Hematopoietic multipotent progenitor cell treated with erythropoietin and hydrocortisone succinate and interleukin-3 and kit ligand, for 15 days (in vitro differentiated cells): ENCODE measurements around the gene ZDHHC3.
A peak's percentile ranks its signal among the peaks of the same experiment; 100 is the strongest.

Source experiments
- DNase-seq: peaks from one replicate; pipeline ENCODE4 v3.0.0-alpha.2; 2015; ENCODE audit warnings: low spot score

ZDHHC3 gene

DNA sequence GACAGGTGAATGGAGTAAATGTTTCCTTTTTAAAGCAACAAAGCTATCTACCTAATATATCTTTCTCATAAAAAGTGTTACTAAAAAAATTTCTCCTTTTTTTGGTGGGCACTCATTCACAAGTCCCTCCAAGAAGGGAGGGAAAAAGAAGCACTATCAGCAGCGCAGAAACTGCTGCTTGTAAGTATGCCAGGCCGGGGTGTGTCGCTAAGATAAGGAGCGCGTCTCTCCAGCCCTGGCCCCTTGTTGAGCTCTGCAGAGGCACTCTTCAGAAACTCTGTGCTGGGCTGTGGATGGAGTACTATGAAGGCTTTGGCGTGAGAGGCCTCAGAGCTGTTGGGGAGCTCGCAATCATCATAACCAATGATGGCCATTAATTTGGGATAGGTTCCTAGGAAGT, 49.1 kb downstream of the ZDHHC3 start:
- DNase-seq = peak; percentile 91

DNA sequence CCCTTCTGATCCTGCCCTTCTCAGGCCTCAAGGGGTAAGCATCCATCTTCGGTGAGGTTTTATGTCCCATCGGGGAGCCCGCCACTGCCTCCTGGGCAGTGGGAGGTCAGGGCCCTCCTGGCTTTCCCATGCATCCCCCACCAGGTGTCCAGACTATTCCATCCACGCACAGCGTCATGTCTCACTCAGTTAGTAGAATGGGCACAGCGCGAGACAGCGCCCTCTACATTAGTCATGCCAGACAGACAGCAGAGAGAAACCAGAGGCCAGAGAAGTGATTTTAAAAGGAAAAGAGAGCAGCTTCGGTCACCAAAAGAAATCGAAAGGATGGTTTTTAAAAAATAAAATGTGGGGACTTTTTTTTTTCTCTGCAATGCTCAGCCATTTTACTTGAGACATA, 49.8 kb downstream of the ZDHHC3 start:
- DNase-seq = peak; percentile 43

DNA sequence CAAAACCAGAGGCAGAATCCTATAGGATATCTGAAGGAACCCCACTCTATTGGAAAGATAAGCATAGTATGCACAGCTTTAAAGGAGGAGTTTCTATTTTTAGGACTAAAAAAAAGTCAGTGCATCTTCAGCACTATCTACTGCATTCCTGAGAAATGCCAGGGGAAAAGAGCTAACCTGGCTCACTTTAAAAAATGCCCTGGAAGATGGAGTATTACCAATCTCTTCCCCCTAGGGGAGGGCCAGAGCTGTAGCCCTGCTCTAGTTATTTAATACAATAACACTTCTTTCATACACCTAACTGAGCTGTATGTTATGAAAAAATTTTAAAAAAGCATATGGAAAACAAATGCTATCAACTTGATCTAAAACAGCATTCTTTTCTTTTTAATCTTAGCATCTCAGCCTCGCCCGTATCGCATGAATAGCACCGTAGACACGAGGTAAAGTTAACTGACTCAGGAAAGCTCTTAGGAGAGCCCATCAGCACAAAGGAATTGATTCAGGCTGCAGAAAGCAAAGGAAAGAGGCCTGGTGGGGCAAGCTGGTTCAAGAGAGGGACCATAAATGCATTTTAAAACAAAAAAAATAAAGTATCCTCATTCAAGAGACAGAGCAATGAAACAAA, 51.4 kb downstream of the ZDHHC3 start:
- no peak for DNase-seq

DNA sequence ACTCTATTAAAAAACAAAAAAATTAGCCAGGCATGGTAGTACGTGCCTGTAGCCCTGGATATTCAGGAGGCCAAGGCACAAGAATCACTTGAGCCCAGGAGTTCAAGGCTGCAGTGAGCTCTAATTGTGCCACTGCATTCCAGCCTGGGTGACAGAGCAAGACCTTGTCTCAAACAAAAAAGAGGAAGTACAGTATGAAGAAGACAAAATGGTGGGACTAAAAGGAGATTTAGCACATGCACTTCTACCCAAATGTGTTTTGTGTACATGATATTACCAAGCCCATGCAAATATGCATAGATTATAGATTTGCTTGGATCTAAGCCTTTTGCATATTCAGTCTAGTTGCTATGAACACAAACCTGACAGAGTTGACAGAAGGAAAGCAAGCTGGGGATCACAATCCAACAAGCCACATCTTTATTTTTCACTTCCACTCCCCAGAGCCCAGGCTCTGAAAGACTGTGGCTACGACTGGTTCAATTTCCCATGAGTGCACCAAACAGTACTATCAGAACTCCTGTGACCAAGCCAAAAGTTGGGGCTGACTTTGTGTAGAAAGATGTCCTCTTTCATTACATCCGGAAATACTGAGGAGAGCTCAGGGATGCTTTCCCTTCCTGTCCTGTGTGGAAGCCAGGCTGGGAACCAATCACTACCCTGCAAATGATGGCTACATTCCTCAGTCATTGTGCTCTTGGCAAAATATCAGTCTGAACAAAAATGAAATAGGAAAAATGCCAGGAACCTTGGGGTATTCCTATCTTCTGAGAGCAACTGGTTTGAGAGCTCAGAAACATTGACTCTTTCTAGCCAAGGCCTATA, 52.1 kb downstream of the ZDHHC3 start:
- DNase-seq = no peak

DNA sequence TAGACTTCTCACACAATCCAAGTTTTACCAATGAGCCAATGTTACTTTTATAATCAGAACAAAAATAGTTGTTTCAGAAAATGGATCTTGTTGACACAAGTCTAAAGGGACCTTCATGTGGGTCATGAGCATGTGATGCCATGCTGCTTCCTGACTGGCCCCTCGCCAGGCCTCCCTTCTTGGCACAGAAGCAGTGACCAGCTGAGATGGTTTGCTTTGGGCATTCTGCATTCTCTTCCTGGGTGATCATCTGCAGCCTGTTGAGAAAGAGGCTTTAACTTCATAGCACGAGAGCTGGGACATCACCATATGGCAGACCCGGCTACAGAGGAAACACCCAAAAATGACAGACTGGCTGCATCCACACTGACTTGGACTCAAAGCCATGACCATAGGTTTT, 55.9 kb downstream of the ZDHHC3 start:
- no peak for DNase-seq

DNA sequence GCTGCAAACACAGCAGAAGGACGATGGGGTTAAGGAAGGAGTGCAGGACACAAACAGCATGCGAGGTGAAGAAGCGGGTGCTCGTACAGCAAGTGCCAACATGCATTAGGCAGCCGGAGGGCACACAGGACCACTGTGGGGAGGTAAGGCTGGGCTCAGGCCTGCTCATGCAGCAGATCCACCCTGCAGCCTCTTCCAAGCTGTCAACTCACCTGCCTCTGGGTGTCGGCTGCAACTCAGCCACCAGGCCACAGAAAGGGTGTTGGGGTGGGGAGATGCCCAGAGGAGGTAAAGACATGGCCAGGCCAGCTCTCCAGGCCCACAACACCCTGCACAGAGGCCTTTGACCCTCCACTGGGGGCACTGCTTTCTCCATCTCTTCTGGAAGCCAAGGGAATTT, 57.4 kb downstream of the ZDHHC3 start:
- no peak for DNase-seq

DNA sequence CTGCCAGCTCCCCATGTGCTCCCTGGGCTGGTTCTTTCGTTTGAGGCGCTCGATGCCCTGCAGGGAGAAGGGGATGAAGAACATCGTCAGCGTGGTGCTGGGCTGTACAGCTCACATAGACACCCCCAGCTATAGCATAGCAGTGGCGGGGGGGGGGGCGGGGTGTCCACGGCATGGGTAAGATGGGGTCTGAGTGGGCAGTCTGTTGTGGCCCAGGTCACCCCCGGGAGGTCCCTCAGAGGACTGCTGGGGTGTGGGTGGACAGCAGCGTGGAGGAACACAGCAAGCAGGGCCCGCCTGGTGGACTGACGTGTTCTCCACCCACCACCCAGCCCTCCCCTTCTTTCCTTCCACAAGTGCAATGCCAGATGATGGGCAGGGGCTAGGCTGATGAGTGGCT, 57.9 kb downstream of the ZDHHC3 start:
- DNase-seq = no peak

DNA sequence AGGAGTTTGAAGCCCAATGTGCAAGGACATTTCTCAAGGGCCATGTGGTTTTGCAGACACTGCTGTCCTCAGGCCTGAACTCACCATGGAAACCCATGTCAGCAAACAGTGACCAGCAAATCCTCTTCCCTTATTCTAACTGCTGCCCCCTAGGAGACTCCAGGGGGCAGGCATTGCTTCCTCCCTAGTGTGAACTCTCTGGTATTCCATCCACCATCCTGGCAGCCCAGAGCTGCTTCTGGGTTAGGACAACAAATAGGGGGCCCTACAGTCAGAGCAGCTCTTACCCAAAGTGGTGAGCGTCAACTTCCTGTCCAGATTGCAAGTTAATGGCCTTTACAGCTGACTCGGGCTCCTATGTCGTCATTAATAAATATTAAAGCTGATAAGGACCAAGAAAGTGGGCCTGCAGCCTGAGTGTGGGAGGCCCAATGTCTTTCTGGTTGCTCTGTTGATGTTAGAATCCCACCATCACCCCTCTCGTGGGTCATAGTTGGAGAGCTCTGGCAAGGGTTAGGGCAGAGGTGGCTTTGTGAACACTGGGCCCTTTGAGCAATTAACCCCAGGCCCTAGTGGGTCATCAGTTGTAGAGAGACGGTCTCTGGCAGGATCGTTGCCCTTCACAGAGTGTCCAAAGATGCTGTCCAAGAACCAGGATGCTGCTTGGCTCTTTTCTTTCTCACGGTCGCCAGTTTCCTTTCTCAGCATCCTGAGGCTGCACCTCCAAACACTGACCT, 60.1 kb downstream of the ZDHHC3 start:
- no peak for DNase-seq

DNA sequence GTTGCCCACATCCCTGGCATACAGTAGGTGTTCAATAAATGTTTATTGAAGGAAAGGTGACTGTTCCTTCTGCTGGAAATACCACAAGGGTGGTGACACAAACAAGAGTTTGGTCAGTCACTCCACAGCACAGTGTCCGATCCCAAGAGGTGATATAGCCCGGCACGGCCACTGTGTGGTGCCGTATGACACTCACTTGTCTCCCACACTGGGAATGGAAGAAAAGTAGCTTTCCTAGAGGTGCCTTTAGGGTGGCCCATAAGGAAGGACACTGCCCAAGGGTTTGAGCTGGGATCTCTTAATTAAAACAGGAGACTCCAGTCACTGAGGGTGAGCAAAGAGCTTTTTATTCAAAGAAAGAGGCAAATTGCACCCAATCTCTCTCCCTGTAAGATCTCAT, 61.0 kb downstream of the ZDHHC3 start:
- peak; percentile 31 for DNase-seq

DNA sequence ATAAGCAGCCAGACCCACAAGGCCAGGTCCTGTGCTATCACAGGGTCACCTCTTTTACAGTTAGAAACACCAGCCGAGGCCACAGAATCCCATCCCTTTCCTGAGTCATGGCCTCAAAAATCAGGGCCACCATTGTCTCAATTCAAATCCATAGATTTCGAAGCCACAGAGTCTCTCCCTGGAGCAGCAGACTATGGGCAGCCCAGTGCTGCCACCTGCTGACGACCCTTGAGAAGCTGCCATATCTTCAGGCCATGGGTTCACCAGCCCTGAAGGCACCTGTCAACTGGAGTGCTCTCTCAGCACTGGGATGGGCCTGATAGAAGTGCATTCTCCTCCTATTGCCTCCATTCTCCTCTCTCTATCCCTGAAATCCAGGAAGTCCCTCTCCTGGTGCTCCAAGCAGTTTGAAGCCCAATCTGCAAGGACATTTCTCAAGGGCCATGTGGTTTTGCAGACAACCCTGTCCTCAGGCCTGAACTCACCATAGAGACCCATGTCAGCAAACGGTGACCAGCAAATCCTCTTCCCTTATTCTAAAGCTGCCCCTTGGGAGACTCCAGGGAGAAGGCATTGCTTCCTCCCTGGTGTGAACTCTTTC, 62.0 kb downstream of the ZDHHC3 start:
- DNase-seq = peak; percentile 71

DNA sequence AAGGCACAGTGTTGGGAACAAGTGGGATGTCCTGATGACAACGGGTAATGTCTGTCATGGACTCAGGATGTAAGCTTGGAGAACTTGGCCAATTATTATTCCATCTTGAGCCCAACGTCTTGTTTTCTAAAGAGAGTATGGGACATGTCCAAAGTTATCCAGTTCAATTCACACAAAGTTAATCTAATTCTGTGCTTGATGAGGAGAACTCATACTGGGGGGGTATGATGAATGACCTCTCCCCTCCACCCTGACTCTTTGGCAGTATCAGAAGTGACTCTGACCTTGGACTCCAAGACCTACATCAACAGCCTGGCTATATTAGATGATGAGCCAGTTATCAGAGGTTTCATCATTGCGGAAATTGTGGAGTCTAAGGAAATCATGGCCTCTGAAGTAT, 65.3 kb downstream of the ZDHHC3 start:
- DNase-seq = no peak

DNA sequence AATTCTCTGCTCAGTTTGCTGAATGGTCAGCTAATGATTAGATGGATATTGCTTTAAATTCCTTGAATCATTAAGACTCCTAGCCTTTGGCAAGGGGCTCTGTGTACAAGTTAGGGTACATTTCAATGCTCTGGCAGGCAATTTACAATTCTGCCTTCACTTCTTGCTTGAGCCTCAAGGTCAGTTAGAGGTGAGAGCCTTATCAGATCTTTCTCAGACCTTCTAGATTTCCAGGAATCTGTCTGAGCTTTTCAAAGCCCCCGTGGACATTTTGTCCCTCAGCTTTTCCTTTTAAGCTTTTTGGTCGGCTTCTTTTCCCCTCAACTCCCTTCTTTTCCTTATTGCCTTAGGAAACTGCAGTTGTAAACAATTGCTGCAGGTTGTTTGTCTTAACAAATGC, 66.9 kb downstream of the ZDHHC3 start:
- DNase-seq = no peak

DNA sequence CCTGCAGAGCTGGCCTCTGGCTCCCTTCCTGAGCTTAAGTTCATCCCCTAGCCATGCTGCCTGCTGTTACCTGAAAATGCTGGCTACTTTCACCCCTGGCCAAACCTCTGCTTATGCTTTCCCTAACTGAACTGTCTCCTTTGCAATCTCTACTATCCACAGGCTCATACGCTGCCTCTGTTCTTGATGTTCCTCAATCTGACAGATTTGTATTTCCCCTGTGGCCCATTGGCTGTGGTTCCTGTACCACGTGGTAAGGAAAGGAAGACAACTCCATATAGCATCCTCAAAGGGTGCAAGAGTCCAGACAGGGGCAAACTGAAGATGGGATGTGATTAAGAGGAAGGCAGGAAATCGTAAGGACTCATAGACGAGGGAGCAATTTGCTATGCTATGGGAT, 68.4 kb downstream of the ZDHHC3 start:
- no peak for DNase-seq

DNA sequence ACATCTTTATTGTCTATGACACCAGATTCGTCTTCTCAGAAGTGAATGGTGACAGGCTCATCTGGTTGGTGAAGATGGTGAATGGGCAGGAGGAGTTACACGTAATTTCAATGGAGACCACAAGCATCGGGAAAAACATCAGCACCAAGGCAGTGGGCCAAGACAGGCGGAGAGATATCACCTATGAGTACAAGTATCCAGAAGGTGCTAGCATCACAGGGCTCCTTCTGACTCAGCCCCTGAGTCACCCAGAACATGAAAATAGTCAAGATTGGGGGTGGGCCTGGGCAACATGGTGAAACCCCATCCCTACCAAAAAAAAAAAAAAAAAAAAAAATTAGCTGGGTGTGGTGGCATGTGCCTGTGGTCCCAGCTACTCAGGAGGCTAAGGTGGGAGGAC, 69.0 kb downstream of the ZDHHC3 start:
- no peak for DNase-seq

DNA sequence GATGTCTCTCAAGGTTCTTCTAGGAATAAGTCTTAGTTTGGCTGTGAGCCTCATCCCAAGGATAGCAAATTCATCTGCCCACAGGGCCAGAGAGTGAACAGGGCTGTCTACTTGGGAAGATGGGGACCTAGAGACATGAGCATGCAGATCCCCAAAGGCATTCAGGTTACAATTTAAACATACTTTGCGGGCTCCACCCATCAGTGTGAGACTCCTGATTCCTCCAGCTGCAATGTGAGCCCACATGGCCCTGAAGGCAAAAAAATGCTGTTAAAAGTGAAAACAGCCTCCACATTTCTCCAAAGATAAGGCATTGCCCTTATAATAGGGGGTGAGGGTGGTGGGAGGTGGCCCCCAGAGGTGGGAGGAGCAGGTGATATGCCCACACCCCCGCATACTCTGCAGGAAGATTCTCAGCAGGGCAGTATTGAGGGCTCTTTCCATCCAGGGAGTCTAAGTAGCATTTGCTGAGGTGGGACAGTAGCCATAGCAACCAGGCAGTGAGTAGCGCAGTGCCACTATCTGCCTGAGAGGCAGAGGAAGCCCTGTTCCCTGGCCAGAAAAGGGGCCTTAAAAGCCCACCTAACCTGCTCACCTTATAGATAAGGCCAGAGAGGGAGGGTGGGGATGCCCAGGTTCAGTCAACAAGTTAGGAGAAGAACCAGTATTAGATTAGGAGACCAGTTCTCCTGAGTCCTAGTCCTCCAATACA, 70.4 kb downstream of the ZDHHC3 start:
- DNase-seq = no peak

DNA sequence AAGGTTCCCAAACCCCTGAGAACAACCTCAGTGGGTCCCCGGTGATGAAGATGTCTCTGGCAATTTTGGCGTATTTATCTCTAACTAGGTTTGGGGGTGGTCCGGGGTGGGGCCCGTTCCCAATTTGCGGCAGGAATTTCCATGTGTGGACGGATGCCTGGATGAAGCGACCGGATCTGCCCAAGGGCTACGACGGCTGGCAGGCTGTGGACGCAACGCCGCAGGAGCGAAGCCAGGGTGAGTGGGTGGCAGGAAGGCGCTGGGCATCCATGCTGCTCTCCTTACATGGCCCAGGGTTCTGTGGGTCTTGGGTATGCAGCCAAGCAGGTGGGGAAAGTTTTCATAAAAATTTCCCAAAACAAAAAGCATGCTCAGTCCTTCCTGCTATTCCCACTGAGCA, 72.2 kb downstream of the ZDHHC3 start:
- DNase-seq = no peak

DNA sequence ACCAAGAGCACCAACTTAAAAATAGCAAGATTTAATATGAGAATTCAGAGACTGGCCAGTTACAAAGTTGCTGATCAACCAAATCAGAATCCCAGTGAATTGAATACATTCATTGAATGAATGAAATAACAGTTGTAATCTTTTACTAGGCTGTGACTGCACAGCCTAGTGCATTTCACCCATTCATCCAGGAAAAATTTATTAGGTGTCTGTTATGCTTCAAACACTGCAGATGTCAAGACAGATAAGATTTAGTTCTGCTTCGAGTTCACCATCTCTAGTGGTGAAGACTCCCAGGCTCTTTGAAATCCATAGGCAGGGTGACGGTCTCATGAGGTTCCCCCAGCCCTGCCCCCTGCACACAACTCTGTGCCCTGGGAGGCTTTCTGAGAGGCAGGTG, 72.7 kb downstream of the ZDHHC3 start:
- DNase-seq = no peak

DNA sequence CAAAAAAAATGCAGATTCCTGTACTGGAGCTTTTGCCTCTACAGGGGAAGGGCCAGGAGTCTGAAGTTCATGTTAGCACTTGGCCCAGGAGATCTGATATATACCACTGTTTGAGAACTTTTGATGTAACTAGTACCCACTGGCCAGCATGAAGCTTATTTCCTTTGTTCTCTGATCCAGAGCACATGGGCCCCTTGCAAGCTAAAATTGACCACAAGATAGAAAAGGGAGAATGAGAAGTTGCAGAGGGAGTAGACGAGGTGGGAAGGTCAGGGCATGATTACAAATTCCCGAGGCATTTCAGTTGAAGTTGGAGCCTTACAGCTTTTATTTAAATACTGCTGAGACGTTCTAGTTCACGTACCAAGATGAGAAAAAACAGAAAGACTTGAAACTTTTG, 73.3 kb downstream of the ZDHHC3 start:
- DNase-seq = no peak

DNA sequence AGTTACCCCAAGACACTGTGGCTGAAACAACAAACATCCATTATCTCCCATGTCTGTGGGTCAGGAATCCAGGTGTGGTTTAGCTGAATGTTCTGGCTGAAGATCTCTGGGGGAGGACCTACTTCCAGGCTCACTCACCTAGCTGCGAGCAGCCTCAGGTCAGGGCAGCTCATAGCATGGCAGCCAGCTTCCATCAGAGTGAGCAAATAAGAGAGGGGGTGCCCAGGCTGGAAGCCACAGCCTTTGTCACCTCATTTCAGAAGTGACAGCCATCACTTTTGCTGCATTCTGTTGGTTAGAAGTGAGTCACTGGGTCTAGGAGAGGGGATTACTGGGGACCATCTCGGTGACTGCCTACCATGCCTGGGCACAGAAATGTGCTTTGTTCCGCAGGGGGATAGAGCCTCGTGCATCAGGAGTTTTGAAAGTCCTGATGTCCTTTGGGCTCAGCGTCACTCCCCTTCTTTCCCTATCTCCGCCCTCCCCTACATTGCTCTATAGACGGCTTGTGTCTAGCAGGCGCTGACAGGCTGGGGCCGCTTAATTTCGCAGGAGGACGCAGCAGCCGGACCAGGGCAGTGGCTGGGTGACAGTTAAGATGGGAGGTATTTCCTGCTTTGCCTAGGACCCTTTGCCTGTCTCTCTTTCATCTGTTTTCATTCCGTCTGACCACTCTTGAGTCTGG, 76.1 kb downstream of the ZDHHC3 start:
- no peak for DNase-seq

DNA sequence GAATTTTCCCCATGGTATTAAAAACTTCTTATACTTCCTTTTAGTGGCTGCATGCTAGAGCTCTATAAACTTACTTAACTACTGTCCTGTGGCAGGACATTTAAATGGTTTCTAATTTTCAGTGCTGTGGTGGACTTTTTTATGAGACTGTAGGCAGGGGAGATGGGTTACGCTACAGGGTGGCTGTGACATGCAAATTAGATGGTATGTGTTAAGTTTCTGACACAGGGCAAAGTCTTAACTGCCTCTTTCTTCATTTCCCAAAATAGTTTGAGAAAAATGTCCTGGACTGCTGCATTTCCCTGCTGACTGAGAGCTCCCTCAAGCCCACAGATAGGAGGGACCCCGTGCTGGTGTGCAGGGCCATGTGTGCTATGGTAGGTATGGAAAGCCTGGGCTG, 79.5 kb downstream of the ZDHHC3 start:
- DNase-seq = no peak

DNA sequence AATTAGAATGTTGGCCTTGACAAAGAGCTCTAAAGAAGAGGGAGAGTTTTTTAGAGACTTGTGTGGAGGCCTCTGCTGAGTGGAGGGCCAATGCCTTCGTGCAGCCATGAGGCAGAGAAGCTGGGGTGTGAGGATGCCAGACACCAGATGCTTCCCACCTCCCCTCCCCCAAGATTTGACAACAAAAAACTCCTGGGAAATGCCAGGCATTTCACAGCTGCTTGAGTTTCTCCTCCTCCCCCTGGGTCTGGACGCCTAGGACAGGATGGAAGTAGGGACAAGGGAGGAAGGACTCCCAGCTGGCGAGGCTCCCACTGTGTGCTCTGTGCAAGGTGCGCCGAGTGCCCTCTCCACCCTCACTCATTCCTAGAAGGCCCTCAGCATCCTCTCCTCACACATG, 81.5 kb downstream of the ZDHHC3 start:
- no peak for DNase-seq

DNA sequence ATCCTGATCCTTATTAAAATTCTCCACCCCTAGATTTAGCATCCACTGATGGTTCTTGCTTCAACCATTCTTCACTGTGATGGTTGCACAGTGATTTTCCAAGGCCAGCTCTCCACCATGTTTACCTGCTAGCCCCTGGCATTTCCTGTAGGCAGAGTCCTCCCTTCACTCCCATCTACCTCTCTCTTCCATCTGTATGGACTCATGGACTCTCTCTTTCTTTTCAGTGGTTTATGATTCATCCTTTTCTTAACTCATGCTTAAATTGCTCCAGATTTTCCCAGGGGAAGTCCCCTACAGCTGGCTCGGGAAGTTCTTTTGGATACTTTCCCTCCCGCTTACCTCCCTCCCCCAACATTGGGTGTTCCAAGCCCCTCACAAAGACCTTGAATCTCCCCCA, 82.9 kb downstream of the ZDHHC3 start:
- no peak for DNase-seq
